Measurements from ENCODE around the gene HNRNPAB.

DNA sequence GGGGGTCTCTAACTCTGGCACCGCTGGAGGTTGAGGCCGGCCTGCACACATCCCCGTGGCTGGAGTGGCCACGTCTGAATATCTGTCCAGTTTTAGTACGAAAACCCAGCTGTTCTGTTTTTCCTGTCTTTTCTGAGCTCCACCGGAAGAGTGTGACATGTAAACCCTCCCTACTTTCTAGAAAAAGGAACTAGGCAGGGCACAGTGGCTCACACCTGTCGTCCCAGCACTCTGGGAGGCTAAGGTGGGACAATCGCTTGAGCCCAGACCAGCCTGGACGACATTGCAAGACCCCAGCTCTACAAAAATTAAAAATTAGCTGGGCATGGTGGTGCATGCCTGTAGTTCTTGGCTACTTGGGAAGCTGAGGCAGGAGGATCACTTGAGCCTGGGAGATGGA is 36.4 kb downstream of the HNRNPAB start:
- TF ChIP-seq EZH2 (IDR thresholded peaks at IDR 0.05; ENCODE audit: borderline replicate concordance, low read depth, low read length), result no peak
- no peak for TF ChIP-seq IRF9 (tag; IDR thresholded peaks at IDR 0.05)
- no peak for TF ChIP-seq ZEB2 (IDR thresholded peaks at IDR 0.05)
- TF ChIP-seq SMC3 (conservative IDR thresholded peaks at IDR 0.05; ENCODE audit: insufficient read depth, low read depth, low read length), result no peak
- TF ChIP-seq DPF2 (IDR thresholded peaks at IDR 0.05), result no peak
- no peak for TF ChIP-seq EP300 (IDR thresholded peaks at IDR 0.05; ENCODE audit: low read length)
- no peak for TF ChIP-seq SPI1 (IDR thresholded peaks at IDR 0.05; ENCODE audit: borderline replicate concordance, low read depth, low read length)
- TF ChIP-seq ZNF644 (tag; IDR thresholded peaks at IDR 0.05; ENCODE audit: low read depth), result no peak
- TF ChIP-seq MAZ (CRISPR knock-in tag; conservative IDR thresholded peaks at IDR 0.05 in 1 of 2, IDR thresholded peaks at IDR 0.05 in 1 of 2), result no peak
- no peak for TF ChIP-seq LARP7 (IDR thresholded peaks at IDR 0.05)
- TF ChIP-seq, protein P1, sequence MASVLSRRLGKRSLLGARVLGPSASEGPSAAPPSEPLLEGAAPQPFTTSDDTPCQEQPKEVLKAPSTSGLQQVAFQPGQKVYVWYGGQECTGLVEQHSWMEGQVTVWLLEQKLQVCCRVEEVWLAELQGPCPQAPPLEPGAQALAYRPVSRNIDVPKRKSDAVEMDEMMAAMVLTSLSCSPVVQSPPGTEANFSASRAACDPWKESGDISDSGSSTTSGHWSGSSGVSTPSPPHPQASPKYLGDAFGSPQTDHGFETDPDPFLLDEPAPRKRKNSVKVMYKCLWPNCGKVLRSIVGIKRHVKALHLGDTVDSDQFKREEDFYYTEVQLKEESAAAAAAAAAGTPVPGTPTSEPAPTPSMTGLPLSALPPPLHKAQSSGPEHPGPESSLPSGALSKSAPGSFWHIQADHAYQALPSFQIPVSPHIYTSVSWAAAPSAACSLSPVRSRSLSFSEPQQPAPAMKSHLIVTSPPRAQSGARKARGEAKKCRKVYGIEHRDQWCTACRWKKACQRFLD (CRISPR knock-in tag; IDR thresholded peaks at IDR 0.05), result no peak
- TF ChIP-seq ZSCAN32 (CRISPR knock-in tag; IDR thresholded peaks at IDR 0.05), result no peak

All from K562 (cell line).